Pulmonary artery endothelial cell (primary cell): ENCODE results near the gene RIMBP2. TPM values are rescaled to one million over a fixed set of nuclear protein-coding genes. Genes with fewer than 3 reads are reported as not detected.

Experiments
- DNase-seq: peaks from one replicate; pipeline ENCODE4 v3.0.0-alpha.2; 2011; ENCODE audit warnings: low read depth, low spot score
- total RNA-seq: library from RNA; depleted of rRNA; stranded (reverse); fragments of >200 nt; gene quantifications from 2 replicates; pipeline ENCODE4 v1.2.3, GENCODE V29; 2014

RIMBP2 gene
- total RNA-seq, 1 donor from 2014 or later, result not detected

DNA sequence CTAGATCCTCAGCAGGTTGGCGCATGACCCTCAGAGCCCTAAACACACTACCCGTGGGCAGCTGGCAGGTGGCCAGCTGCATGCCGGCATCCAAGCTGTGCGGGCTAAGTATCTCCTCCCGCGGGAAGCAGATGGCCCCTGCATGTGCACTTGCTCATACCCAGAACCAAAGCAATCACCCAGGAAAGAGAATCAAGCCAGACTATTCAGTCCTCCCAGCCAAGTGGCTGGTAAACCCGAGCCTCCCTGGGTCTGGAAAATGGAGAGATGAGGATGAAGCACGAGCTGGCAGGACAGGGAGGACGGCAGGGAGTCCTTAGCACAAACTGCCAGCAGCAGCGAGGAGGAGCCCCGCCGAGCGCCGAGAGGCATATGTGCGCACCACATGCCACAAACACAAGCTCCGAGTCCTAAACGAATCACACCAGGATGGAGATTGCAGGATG lies 139.7 kb downstream of the RIMBP2 start:
- DNase-seq, result no peak

DNA sequence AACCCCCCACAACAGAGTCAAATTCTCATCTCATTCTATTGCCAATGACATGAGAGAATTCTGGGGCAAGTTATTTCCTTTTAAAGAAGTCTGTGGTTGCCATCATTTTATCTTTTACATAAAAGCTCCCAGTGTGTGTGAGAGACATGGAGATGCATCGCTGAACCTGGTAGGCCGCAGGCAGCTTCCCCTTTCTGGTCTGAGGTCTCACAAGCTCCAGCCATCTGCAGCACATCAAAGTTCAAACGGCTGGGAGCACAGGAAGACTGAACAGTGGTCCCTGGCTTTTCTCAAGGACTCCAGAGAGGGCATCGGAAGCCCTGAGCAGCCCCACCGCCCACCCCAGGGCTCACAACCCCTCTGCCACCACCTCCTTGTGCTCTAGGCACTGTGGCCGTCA lies 141.7 kb downstream of the RIMBP2 start:
- no peak for DNase-seq

DNA sequence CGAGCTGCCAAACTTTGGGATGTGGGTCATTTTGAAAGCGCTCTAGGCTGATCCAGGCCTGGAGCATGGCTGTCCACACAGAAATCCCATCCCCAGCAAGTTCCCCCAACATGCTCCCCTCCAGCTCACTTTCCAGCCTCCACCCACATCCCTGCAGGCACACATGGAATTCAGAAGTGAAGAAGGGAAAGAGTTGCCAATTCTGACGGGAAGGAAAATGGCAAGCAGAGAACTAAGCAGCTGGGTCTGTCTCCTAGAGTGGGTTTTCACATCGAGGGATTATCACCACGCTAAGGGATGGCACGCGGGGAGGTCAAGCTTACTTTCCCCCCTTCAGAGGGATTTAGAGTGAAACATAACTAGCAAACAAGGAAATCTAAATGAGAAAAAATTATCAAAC lies 142.3 kb downstream of the RIMBP2 start:
- DNase-seq, result no peak

DNA sequence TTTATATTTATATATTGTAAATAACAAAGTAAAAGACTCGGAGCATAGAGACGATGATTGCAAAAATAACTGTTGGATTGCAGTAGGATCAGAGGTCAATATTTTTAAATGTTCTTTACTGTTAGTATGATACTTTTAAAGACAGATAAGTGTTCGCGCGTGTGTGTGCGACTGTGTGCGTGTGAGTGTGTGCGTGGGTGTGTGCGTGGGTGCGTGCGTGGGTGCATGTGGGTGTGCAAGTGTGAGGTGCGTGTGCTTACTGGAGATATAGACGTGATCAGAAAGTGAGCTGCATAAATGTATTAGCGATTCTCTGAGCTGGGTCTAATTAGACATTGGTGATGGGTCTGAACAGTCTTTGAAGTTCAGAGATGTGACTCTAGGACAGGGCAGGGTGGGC lies 142.9 kb downstream of the RIMBP2 start:
- DNase-seq, result no peak

DNA sequence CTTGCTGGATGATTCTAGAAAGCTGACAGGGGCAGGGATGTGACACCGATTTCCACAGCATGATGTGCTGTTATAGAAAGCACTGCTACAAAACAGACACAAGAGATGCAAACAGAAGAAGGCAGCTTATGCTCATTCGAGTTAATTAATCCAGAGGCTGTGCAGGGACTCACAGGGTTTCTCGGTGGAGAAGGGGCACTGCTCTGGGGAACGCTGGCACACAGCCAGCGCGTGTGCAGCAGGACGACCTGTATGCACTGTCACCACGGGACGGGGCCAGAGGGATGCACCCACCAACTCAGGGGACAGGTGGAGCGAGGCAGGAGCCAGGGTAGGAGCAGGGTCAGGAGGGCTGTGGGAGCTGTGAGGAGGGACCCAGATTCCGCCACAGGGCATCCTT lies 143.5 kb downstream of the RIMBP2 start:
- no peak for DNase-seq

DNA sequence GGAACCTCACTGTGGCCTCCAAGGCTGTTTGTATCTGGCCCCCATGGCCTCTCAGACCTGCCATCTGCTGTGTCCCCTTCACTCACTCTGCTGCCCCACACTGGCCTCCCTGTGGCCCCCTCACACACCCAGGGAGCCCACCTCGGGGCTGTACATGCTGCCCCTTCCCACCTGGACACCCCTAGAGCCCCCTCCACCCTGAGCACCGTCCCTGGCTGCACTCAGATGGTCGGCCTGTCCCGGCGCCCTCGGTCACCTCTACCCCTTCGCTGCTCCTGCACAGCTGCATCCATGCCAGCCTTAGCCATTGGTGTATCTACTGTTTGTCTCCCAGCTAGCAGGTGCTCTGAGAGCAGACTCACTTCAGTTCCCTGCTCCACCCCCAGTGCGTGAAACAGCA lies 144.4 kb downstream of the RIMBP2 start:
- DNase-seq, result no peak

DNA sequence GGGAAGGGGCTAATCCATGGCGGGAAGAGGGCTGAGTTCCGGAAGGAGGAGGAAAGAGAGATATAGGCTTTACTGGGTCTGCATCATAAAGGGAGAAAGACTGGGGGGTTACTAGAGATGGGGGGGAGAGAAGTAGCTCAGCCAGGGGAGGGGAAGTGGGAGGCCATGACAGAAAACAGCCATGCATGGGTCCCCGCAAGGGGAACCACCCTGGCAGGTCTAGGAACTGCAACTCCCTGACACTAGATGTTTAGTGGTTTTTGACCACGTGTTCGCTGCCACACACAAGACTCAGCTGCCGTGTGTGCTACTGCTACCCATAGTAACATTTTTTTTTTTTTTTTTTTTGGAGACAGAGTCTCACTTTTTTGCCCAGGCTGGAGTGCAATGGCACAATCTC lies 145.0 kb downstream of the RIMBP2 start:
- no peak for DNase-seq

DNA sequence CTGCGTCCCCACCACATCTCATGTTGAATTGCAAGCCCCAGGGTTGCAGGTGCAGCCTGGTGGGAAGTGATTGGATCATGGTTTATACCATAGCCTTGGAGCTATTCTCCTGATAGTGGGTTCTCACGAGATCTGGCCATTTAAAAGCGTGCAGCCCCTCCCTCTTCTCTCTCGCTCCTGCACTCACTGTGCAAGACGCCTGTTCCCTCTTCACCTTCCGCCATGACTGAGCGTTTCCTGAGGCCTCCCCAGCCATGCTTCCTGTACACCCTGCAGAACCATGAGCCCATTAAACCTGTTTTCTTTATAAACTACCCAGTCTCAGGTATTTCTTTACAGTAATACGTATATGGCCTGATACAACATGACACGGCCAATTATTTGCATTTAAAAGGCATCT lies 146.6 kb downstream of the RIMBP2 start:
- DNase-seq, result no peak

DNA sequence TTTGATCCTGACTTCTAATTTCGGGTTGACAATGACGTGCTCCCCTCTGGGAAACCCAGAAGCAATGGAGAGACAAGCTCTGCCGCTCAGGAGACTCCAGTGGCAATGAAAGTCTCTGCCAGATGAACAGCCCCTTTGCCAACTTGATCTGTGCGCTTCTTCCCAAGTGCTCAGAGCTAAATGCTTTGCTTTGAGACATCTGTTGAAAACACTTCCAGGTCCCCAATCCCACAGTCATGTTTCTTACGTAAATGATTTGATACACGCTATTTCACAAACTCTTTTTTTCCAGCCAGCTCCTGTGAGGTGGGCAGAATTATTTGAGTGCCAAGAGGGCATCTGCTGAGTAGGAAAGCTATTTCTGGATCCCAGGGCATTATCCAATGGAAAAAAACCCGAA lies 147.6 kb downstream of the RIMBP2 start:
- DNase-seq, result no peak

DNA sequence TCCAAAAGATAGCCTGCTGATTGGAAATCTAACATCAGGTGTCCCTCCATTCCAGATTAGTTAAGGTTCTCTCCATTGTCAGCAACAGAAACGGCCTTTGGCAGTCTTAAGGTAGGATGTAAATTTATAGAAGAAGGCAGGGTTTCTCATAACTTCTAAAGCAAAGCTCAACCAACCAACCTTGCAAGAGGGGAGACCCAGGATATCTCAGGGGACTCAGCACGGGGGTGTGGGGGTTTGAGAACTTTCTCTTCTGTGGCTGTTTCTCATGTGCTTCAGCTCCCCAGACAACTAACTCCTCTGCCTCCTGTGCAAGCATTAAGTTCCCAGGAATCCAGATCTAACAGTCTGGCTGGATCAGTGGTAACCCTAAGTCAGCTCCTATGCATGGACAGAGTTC lies 148.1 kb downstream of the RIMBP2 start:
- no peak for DNase-seq

DNA sequence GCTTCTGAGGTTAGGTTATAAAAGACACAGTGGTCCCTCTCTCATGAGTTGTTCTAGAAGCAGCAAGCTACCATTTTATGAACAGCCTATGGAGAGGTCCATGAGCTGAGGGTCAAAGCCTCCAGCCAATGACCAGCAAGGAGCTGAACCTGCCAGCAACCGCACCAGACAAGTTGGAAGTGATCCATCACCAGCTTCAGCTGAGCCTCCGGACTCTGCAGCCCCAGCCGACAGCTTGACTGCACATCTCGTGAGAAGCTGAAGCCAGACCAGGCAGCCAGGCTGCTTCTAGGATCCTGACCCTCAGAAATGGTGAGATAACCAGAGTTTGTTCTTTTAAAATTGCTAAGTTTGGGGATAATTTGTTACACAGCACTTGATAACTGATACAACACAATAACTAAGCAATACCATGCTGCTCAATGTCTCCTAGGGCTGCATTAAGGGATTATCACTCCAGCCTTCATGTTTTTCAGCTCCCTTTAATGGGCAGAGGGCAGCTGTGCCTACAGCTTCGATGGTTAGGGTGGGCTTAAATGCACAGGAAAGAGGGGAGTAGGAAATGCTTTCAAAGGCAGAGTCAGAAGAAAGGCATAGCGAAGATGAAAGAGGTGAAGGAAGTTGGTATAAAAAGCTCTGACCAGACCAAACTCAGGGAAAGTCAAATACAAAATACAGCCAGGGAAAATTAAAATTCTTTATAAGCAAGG lies 149.5 kb downstream of the RIMBP2 start:
- DNase-seq, result no peak

DNA sequence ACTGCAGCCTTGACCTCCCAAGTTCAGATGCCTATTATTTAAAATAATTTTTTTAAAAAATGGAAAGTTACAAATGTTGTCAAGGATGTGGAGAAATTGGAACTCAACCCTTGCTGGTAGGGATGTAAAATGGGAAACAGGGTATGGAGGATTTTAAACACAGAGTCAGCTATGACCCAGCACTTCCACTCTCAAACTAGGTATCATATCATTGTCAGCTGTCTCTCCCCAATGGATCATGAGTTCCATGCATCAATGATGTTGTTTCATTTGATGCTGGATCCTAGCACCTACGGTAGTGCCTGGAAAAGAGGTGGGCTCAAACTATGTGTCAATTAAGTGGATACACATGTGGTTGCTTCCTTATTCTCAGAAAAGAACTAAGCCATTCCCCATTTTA lies 150.9 kb downstream of the RIMBP2 start:
- no peak for DNase-seq

DNA sequence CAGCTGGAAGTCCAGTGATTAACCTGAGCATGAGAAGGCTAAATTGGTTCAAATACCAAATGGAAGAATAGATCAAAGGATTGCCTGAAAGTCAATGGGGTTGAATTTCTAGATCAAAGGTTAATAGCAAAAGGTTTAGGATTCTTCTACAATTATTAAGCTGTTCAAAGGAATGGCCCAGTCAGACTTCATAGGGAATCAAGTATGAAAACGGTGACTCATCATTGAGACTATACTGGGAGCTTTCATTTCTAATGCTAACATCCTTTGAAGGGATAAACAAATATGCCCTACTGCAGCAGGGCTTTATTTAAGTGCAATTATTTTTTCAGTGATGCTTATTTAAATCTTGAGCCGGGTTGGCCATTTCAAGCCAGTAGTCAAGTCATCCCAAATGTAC lies 152.8 kb downstream of the RIMBP2 start:
- DNase-seq, result no peak

DNA sequence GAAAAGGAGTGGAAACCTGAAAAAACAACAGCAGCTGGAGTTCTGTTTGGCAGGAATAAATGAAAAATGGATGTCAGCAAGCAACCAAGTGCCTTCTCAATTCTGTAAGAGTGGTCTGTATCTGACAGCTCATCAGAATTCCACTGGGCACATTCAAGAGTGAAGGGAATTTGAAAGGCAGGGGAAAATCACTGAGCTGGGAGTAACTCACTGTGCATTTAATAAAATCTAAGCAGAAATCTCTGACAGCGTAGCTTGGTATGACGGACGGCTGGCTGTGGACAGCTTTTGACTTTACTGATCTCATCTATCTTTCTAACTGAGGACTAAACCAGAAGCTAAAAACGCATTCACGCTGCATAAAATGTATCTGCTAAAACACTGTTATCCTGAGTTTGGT lies 153.4 kb downstream of the RIMBP2 start:
- no peak for DNase-seq

DNA sequence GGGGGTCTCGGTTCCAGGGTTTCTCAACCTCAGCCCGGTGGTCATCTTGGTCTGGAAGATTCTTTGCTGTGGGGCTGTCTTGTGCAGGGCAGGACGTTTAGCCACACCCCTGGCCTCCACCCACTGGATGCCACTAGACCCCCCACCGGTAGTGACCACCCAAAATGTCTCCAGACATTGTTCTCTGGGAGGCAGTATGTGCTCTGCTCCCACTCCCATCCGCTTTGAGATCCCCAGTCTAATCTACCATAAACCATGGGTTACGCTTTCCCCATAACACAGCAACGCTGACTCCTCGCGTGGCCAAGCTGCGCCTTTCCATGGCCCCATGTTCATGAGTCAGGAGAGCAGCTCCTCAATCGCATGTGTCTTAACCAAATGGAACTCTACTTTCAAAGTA lies 155.8 kb downstream of the RIMBP2 start:
- no peak for DNase-seq

DNA sequence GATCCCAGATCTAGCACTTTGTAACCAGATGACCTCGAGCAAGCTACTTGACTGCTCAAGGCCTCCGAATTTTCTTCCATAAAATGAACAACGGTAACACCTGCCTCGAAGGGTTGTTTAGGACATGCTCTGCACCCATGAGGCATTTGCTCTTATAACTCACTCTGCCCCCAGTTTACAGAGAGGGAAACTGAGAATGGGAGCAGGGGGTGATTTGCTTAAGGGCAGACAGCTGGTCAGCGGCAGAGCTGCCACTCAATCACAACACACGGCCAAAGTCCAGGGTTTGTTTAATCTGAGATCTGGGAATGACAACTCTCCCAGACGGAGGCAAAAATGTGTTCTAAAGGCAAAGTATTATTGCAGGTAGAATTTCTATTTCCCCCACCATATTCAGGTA lies 156.3 kb downstream of the RIMBP2 start:
- DNase-seq, result no peak

DNA sequence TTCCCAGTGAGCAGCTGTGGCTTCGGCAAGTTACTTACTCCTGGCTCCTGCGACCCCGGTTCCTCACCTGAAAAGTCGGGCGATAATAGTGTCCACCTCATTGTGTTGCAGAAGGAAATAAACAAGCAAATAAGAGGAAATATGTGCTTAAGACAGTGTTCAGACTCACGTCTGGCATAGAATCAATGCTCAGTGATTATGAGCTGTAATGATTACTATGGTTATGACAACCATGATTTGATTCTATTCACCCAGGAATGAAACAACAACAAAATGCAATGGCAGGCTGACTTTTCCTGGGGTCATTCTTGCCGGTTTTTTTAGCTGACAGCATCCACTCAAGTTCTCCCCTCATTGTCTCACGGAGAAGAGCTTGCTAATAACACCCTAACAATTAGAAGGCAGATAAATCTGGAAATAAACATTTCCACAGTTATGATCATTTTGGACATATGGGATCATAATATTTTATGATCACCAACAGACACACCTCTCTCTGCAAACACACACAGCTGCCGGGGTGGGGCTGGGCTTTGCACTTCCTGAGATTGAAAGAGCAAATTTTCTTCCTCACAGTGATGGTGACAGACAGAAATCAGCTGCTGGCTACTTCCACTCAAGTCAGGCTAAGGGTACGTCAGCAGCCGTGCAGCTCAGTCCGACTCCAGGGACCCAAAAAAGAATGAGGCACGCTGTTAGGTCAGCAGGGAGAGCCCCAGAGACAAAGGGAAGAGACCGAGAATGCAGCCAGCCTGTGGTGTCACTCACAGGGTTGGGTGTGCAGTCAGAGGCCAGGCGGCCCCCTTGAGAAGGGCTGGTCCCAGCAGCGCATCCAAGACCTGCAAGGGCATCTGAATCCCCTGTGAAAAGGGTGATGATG lies 158.0 kb downstream of the RIMBP2 start:
- DNase-seq, result no peak

DNA sequence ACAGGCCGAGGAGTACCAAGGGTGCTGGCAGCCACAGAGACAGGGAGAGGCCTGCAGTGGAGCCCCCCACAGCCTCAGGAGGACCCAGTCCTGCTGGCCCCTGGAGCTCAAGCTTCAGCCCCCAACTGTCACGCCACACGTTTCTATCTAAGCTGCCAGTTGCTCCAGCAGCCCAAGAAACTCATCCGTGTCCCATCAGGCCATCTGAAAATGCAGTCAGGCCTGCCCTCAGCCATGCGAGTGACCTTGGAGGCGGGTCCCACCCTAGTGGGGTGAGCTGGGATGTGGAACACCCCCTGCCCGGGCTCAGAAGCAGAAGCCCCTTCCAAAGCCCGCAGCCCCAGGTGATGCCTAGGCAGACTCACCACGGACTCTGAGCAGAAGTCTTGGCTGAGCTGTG lies 158.9 kb downstream of the RIMBP2 start:
- no peak for DNase-seq

DNA sequence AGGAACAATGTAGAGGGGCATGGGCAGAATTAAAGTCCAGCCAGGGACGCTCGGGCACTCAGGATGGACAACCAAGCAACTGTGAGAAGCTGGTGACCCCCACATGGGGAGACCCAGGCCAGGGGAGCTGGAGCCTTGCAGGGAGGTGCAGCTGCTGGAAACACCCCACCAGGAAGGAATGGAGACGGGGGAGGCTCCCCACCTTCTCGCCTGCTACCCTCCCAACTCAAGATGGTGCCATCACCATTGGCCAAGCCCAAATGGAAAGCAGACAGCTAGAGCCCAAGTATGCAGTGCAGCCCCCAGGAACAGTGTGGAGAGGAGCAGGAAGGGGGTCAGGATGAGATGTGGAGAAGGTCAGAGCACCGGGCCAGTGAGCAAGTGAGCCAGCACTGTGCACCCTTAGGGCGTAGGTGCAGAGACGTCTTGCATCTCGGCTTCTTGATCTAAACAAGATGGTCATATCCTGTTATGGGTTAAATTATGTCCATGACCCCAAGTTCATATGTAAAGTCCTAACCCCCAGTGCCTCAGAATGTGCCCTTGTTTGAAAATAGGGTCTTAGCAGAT lies 159.5 kb downstream of the RIMBP2 start:
- no peak for DNase-seq

DNA sequence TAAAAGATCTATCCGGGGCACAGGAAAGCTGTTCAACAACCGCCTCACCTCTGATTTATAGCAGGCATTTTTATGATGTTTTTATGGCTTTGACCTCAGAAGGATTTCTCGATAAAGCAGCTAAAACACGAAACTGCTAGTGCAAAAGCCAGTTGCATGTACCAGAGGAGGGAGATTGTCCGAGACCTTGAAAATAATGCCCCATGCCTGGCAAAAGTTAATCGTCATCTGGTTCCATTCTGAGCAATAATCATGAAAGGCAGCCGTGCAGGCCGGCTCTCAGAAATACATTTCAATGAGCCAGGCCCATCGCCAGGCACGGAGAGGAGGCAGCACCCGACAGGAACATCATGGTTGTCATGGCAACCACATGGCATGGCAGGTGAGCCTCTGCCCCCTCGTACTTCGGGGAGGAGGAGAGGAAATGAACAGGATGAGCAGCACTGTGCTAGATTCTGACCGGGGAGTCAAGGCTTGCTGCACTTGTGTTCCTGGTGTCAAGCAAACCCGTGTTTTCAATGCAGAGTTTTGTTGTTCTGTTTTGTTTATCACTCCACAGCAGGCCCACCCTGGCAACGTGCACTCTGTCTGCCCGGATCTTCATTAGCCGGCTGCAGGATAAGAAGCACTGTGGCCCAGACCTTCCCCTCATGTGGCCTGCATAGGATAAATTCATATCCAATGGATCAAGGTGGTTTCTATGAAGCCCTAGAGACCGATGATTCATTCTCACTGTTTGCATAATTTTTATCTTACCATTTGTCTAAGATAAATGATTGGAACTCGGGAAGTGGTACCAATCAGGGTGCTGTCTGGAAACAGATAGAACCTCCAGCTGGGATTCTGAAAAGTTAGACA lies 160.2 kb downstream of the RIMBP2 start:
- no peak for DNase-seq

DNA sequence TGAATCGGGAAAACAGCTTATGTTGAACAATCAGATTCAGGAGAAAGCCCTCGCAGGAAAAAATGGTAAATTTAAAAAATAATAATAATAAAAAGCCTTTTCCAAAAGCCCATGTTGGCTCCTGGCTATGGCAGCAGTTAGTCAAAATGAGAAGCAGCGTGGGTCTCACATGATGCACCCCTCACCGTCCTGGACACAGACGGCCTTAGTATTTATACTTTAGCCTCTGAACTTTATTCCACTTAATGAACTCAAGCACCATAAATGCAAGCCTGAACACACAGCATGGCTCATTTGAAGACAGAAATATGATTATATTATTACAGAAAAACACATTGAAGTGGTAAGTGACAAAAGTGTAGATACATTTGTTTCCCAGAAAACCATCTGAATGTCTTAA lies 160.9 kb downstream of the RIMBP2 start:
- no peak for DNase-seq
